Lower leg skin (tissue), 3 donors: ENCODE results near the gene LNPEP.

Experiments
- POLR2A ChIP-seq, 2 donors: fragments of 450-650 bp; IDR thresholded peaks; one replicate each; pipeline ENCODE4 v1.6.1; 2016 to 2017; ENCODE audit warnings: antibody characterized with exemption in 2 of 2, mild to moderate bottlenecking in 1 of 2, moderate library complexity in 1 of 2
- TF ChIP-seq, protein P1 (sequence below), 3 donors: fragments of 450-650 bp; IDR thresholded peaks; one replicate each; pipeline ENCODE4 v1.5.1; 2016; ENCODE audit warnings: antibody characterized with exemption in 3 of 3, mild to moderate bottlenecking in 3 of 3, moderate library complexity in 2 of 3

DNA sequence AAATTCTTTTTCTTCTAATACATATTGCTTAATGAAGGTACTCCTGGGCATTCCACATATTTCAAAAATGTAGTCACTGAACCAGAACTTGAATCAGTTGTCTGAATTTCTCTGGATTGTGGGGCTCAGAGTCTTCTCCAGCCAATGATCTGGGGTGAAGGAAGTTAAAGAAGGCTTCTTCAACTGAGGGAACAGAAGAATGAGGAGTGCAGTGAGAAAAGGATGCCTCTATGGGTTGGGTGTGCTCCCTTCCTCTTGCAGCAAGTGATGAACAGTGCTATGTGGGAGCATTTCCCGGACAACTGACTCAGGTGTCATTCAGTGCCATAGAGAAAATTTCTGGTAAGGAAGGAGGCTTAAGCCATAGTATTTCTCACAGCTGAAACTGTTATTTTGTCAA, 7.9 kb downstream of the LNPEP start:
- TF ChIP-seq, protein P1, sequence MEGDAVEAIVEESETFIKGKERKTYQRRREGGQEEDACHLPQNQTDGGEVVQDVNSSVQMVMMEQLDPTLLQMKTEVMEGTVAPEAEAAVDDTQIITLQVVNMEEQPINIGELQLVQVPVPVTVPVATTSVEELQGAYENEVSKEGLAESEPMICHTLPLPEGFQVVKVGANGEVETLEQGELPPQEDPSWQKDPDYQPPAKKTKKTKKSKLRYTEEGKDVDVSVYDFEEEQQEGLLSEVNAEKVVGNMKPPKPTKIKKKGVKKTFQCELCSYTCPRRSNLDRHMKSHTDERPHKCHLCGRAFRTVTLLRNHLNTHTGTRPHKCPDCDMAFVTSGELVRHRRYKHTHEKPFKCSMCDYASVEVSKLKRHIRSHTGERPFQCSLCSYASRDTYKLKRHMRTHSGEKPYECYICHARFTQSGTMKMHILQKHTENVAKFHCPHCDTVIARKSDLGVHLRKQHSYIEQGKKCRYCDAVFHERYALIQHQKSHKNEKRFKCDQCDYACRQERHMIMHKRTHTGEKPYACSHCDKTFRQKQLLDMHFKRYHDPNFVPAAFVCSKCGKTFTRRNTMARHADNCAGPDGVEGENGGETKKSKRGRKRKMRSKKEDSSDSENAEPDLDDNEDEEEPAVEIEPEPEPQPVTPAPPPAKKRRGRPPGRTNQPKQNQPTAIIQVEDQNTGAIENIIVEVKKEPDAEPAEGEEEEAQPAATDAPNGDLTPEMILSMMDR (IDR thresholded peaks at IDR 0.05): no peak
- no peak for TF ChIP-seq POLR2A (IDR thresholded peaks at IDR 0.05)
